GM21423 (cell line): ENCODE data around the gene TMEM41B.
A peak's percentile ranks its signal among the peaks of the same experiment; 100 is the strongest.
"Not testable (repeated sequence)": the region's sequence is repeated elsewhere in the genome, so short reads cannot be mapped to it uniquely, and the experiment has no call there.

Experiments used
- ATAC-seq: cut with Tn5 transposase; IDR thresholded peaks from one replicate; pipeline ENCODE4 v1.9.1; 2021; ENCODE audit warnings: mild to moderate bottlenecking, moderate library complexity; ENCODE audit not compliant: unreplicated experiment

TMEM41B gene, protein sequence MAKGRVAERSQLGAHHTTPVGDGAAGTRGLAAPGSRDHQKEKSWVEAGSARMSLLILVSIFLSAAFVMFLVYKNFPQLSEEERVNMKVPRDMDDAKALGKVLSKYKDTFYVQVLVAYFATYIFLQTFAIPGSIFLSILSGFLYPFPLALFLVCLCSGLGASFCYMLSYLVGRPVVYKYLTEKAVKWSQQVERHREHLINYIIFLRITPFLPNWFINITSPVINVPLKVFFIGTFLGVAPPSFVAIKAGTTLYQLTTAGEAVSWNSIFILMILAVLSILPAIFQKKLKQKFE

DNA sequence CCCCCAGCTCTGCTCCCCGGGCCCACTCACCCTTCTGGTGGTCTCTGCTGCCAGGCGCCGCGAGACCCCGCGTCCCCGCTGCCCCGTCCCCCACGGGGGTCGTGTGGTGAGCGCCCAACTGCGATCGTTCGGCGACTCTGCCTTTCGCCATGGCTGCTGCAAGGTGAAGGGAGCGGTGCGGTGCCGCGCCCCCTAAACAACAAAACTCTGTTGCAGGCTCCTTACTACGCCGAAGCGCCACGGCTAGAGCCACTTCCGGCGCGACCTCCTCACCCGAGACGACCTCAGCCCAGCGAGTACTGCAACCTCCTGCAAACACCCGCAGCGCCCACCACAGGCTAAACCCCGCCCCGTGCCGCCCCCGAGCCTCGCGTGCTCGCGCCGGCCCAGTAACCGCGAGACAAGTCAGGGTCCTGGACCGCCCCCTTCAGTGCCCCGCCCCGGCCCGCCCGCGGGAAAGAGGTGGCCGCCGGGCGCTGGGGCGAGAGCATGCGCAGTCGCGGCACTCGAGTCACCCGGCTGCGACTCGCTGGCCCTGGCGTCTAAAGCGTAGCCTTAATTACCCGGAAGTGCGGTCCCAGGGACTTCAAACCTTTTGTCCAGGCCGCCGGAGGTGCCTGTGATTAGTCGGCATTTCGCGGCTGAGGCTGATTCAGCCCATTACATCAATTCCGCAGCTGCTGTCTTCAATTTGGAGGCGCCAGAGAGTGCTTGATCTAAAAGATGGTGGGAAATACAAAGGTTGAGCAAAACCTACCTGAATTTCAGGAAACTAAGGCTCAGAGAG lies at the start of gene TMEM41B:
TSS of gene TMEM41B (minus strand) at position 303 of the 787 bp plus-strand sequence. CDS start at position 151, 152 bp downstream.
- peak; percentile 97 for ATAC-seq

DNA sequence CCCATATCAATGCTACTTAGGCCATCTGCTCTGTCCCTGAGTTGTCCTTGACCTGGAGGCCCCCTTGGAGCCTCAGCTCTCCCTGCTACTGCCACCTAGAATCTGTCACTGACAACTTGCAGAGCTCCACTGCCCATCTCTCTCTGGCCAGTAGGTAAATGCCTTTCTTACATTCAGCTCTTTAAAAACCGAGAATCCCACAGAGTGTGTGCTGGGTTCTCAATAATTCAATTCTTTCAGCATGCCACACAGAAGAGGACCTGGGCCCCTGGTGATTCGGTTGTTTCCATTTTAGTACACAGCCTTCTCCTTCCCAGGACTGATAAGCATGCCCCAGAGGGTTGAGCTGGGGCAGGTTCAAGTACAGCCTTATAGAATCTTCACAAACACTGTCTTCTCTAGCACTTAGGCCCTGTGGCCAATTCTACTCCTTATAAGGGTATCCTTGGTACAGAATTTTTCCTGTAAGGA lies 48.0 kb upstream of the TMEM41B start:
- no peak for ATAC-seq

DNA sequence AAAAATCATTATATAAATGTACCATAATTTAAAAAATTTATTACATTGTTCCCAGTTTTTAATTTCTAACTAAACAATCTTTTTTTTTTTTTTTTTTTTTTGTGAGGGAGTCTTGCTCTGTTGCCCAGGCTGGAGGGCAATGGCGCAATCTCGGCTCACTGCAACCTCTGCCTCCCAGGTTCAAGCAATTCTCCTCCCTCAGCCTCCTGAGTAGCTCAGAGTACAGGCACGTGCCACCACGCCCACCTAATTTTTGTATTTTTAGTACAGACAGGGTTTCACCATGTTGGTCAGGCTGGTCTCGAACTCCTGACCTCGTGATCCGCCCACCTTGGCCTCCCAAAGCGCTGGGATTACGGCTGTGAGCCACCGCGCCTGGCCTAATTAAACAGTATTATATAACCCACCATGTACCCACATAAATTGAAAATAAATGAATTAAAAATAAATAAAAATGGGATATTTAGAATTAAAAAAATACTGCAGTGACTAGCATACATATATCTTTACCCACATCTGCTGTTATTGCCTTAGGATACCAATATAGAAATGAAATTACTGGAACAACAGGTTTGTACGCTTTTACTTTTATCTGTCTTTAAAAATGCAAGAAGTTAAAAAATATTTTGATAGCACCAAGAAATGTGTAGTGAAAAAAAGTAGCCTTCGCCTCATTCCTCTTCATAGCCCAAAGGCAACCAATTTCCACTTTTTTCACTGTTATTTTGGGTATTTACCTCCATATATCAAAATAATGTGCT lies 46.6 kb upstream of the TMEM41B start:
- not testable (repeated sequence) for ATAC-seq

DNA sequence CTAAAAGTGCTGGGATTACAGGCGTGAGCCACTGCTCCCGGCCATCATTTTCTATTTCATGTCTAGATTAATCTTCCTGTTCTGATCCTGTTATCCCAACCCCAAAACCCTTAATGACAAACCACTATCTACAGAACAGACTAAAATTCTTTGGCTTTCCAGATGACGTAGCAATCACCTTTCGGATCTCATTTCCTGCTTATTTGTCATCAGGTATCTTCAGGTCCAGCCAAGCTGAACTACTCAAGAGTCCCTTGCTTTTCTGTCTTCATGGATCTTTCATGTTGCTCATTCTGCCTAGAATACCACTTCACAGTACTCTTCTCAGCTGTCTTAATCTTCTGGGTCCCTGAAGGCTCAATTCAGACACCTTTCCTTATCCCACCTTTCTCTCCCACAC lies 42.6 kb upstream of the TMEM41B start:
- ATAC-seq, result no peak

DNA sequence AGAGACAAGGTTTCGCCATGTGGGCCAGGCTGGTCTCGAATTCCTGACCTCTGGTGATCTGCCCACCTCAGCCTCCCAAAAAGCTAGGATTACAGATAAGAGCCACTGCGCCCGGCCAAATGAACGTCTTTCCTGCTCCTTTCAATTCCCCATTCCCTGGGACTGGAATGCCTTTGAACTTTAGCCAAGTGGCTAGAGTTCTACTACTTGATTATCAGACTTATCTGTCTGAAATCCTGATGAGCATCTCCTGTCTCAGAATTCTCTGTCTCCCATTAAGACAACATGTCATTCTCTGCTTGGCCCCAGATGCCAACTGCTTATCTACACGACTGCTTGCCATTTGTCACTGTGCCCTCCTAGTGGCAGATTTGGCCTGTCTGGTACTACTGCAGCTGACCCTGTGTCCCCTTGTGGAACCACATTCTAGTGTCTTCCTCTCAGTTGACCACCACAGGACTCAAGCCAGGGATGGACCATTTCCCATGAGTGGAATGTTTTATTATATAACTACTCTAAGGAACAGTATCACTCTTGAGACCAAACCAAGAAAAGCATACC lies 37.0 kb upstream of the TMEM41B start:
- ATAC-seq, result no peak

DNA sequence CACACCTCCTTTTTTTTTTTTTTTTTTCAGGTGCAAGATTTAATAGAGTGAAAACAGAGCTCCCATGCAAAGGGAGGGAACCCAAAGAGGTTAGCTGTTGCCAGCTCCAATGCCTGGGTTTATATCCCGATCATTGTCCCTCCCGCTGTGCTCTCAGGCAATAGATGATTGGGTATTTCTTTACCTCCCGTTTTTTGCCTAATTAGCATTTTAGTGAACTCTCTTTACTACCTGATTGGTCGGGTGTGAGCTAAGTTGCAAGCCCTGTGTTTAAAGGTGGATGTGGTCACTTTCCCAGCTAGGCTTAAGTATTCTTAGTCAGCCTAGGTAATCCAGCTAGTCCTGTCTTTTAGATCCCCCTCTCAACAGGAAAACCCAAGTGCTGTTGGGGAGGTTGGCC lies 33.4 kb upstream of the TMEM41B start:
- ATAC-seq, result not testable (repeated sequence)

DNA sequence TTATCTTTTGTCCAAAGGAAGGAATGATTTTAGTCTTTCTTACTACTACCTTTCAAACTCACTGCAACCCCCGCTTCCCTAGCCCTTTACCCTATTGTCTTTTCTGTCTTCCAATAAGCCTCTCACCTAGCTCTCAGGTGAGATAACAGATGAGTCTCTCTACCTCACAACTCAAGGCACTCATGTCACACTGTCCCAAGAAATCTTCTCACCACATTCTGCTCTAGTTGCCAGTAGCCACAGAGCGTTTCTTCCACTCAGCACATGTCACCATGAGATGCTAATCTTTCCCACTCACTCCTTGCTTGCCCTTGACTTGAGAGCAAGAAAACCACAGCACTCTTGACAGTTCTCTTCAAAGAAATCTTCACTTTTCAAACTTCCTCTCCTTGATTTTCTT lies 32.7 kb upstream of the TMEM41B start:
- no peak for ATAC-seq

DNA sequence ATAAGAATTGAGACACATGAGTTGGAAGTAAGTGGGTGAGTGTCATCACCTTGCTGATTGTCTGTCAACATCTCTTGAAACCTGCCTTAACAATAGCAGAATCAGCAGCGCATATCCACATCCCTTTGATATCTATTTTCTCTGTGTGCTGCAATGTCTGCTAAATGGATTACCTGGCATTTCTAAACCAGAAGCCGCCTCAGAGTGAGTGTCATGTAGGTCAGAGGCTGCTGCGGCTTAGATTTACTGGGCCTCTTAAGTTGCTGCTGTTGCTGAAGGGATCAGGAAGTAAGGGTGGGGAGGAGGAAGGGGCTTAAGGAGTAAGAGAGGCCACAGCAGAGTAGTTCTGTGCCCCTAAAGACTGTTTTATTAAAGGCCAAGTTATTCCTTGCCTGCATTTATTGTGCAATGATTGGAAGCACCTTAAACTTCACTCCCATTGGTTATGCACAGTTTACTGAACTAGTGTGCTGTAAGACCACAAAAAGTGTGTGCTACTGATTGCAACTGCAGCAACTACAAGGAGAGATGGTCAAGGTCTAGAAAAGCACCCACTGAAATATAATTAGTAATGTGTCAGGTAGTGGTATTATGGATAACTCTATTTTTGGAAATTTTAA lies 29.8 kb upstream of the TMEM41B start:
- no peak for ATAC-seq

DNA sequence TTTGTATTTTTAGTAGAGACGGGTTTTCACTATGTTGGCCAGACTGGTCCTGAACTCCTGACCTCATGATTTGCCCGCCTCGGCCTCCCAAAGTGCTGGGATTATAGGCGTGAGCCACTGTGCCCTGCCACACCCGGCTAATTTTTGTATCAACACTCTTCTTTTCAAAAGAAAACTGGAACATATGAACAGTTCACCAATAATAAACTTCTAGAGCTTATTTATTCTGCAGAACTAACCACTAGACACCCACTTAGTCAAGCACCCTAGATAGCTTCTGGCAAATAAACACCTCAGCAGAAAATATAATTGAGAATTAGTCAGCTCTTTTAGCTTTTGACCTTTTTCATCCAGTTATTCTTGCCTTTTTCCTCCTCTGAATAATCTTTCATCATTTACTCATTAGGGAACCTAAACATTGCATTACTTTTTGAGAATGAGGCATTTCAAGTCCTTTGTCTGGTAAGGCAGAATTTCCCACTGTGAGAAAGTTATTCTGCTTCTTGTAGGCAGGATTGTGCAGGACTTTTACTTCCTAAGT lies 27.3 kb upstream of the TMEM41B start:
- no peak for ATAC-seq

DNA sequence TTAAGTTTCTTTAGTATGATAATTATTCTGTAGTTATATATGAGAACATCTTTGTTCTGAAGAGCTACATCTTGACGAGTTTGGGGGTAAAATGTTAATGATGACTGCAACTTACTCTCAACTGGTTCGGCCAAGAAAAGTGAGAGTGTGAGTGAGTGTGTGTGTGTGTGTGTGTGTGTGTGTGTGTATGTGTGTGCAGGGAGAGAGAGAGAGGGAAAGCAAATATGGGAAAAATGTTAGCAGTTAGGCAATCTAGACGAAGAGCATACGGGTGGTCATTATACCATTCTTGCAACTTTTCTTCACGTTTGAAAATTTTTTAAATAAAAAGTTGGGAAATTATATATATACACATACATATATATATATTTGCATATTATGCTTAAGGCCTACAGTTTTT lies 18.3 kb upstream of the TMEM41B start:
- ATAC-seq, result no peak

DNA sequence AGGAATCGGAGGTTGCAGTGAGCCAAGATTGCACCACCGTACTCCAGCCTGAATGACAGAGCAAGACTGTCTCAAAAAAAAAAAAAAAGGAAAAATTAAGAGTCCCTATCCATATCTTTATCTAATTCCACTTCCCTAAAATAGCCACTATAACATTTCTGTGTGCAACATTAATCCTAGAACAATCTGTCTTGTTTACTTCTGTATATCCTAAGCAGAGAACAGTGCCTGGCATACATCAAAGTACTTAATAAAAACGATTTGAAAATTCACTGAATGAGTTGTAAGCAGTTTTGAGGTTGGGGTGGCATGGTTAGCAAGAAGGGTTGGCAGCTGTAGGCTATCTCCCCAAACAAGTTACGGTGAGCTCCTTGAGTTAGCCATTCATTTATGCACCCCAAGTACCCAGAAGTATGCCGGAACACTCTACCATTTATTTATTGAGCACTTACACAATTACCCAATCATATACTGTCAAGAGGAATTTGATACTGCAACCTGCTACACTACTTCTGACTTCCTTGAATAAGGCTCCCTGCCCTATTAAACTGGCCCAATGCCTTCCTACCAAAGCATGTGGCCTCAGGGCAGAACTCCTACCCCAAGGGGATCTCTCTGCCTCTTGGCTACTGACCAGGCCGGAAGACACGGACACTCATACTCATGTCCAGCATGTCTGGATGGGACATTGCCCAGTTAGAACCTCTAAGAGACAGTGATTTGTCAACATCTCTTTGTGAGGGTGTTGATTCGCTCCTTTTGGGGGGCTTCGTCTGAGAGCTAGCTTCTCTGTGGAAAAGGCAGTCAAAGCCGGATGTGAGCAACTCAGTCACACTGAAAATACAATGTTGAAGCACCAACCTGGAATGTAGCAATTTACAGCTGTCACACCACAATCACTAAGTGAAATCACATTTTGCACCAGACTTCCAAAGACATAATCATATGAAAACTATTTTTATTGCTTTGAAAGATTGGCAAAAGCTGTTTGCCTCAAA lies 16.3 kb upstream of the TMEM41B start:
- ATAC-seq, result no peak

DNA sequence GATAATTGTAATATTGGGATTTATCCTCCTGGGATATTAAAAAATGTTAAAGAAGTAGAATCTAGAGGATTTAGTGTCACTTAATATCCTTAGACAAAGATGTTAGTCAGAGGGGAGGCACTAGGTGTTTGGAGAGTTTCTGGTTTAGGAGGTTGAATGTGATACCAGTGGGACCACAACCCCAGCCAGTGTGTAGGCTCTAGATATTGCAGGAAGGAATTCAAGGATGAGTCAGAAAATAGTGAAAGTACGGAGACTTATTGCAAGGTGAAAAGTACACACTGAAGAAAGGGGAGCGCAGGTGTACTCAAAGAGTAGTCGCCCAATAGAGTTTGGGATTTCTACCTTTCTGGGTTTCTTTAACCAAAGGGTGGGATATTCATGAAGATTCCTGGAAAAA lies 5.7 kb upstream of the TMEM41B start:
- ATAC-seq, result no peak

DNA sequence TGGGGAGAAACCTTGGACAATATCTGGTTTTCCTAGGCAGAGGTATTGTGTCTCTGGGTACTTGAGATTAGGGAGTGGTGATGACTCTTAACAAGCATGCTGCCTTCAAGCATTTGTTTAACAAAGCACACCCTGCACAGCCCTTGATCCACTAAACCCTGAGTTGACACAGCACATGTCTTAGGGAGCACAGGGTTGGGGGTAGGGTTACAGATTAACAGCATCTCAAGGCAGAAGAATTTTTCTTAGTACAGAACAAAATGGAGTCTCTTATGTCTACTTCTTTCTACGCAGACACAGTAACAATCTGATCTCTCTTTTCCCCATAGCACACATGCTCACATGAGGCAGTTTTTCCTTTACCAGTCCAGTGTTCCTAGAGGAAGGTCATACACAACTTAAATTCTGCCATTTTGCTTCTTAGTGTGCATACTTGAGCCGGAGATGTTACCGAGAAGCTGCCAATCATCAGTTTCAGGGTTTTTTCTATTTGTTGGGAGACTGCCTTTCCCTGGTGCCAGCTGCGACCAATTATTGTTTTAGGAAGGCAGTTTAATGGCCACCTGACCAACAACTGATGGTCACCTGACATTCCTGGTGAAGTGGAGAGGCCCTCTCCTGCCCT lies 5.1 kb upstream of the TMEM41B start:
- ATAC-seq, result not testable (repeated sequence)

DNA sequence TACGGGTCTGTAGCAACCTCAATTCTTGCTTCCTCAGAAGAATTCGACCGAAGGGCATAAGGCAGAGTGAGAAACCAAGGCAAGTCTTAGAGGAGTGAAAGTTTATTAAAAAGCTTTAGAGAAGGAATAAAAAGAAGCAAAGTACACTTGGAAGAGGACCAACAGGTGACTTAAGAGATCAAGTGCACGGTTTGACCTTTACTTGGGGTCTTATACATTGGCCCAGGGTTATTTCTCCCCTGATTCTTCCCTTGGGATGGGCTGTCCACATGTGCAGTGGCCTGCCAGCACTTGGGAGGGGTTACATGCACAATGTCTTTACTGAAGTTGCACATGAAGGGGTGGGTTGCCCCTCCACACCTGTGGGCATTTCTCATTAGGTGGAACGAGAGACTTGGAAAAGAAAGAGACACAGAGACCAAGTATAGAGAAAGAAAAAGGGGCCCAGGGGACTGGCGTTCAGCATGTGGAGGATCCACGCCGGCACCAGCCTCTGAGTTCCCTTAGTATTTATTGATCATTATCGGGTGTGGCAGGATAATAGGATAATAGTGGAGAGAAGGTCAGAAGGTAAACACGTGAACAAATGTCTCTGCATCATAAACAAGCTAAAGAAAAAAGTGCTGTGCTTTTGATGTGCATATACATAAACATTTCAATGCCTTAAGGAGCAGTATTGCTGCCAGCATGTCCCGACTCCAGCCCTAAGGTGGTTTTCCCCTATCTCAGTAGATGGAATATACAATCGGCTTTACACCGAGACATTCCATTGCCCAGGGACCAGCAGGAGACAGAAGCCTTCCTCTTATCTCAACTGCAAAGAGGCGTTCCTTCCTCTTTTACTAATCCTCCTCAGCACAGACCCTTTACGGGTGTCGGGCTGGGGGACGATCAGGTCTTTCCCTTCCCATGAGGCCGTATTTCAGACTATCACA lies 4.3 kb upstream of the TMEM41B start:
- ATAC-seq, result not testable (repeated sequence)

DNA sequence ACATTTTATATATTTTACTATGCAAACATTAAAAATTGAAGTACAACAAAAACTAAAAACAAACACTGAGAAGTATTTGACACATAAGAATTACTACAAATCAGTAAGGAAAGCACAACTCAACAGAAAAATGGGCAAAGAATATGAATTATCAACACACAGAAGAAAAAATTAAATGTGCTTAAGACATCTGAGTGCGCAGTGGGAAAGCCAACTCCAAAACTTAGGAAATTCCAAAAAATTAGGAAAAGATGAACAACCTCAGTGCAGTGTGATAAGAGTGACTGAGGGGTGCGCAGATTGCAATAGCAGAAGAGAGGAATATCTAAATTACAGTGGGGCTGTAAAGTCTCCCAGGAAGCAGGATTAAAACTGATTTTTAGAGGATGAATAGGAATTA lies 1.9 kb upstream of the TMEM41B start:
- no peak for ATAC-seq

DNA sequence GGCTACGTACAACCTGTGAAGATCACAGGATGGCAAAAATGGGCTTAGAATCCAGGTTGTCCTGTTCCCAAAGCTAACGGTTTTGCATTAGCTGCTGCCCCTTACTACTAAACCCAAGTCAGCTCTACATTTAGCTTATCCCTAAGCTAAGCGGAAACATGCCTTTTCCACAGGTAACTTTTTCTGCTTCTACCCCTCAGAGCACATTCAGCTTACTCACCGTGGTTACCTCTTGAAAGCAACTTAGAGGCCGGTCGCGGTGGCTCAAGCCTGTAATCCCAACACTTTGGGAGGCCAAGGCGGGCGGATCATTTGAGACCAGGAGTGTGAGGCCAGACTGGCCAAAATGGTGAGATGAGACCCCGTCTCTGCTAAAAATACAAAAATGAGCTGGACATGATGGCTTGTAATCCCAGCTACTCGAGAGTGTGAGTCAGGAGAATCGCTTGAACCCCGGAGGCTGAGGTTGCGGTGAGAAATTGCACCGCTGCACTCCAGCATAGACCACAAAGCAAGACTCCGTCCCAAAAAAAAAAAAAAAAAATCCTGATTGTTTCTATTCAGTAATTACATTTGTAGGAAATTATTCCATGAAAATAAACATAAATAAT lies 790 bp upstream of the TMEM41B start:
- no peak for ATAC-seq

DNA sequence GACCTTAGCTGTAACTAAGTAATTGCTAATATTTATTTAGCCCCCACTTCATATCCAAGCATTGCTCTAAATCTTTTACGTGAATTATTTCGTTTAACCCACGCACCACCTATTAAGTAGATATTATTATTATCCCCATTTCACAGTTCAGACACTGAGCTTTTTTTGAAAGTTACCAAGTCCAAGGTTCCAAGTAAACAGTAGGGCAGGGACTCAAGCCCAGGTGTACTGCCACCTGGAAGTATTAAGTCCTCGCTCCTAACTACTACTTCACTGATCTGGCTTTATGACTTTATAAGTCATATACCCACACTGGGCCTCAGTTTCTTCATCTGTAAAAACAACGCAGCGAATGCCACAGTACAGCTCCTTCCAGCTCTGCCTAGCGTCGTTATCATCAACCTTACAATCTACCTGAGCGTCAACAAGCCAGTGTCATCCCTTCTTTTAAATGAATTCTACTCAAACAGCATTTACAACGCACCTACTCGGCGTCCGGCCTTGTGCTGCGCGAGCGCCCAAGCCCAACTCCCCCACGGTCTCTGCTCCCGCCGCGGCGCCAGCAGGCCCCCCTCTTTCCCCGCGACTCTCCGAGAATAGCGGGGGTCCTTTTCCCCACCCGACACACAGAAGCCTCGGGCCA lies 624 bp downstream of the TMEM41B start:
- ATAC-seq, result peak; percentile 10
